ENCODE measurements around the gene TIAM1. TPM values are rescaled to one million over a fixed set of nuclear protein-coding genes. Genes with fewer than 3 reads are reported as not detected.

TIAM1 gene
- total RNA-seq, 1 donor from 2014 or later, result 2.7 TPM

DNA sequence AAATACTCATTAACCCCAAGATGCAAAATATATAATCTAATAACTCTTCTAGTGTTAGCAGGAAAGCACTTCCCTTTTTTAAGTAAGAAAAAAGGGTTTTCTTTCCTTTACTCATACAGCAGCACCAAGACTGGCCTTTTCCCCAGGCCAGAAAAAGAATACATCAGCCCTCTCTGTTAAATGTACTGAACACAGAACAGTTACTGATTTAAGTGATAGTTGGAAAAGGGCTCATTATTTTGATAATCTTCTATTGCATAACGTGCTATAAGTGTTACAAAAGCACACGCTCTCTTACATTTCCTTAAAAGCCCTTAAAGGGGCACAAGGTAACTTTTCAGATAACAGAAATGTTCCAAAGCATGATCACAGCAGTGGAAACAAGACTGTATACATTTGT lies 142.9 kb downstream of the TIAM1 start:
- Histone ChIP-seq H3K9me3 (no peaks in the 10 kb centered on the region), H3K4me1 (no peaks in the 10 kb centered on the region), H3K4me3 (no peak overlapping the region), H3K27me3 (no peaks in the 10 kb centered on the region), H3K27ac (peak overlapping the region; percentile 53), H3K36me3 (no peaks in the 10 kb centered on the region)
- no peak for DNase-seq (ENCODE audit: low spot score in 2 of 2)
- intact Hi-C loops (cut with DNase I), result loop anchor here (10.0 kb wide), 1 partner anchor 534 kb away; the partner anchor contains the start of gene SCAF4
- TF ChIP-seq, protein P1, sequence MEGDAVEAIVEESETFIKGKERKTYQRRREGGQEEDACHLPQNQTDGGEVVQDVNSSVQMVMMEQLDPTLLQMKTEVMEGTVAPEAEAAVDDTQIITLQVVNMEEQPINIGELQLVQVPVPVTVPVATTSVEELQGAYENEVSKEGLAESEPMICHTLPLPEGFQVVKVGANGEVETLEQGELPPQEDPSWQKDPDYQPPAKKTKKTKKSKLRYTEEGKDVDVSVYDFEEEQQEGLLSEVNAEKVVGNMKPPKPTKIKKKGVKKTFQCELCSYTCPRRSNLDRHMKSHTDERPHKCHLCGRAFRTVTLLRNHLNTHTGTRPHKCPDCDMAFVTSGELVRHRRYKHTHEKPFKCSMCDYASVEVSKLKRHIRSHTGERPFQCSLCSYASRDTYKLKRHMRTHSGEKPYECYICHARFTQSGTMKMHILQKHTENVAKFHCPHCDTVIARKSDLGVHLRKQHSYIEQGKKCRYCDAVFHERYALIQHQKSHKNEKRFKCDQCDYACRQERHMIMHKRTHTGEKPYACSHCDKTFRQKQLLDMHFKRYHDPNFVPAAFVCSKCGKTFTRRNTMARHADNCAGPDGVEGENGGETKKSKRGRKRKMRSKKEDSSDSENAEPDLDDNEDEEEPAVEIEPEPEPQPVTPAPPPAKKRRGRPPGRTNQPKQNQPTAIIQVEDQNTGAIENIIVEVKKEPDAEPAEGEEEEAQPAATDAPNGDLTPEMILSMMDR (IDR thresholded peaks at IDR 0.05), result no peak

DNA sequence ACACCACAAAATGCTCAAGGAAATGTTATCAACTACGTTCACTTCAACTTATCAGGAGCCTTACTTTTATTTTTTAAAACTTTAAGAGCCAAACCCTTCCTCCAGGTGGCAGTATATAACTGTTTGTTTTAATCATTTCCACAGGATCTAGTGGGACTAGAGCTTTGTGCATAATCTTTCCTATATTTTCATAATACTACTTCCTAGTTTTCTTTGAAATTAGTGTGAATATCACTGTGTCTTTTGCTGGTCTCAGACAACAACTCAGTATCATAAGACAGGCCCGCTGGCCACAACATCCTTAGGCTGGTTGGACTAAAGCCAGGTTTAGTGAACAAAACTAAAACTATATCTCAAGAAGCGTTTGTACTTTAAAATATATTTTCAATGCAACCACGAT lies 145.5 kb downstream of the TIAM1 start:
- Histone ChIP-seq H3K27ac (no peak overlapping the region), H3K9me3 (no peaks in the 10 kb centered on the region), H3K27me3 (no peaks in the 10 kb centered on the region), H3K4me1 (no peaks in the 10 kb centered on the region), H3K36me3 (no peaks in the 10 kb centered on the region), H3K4me3 (no peak overlapping the region)
- intact Hi-C loops (cut with DNase I), result loop anchor here (2.0 kb wide), 2 partner anchors 382 to 406 kb away; no protein-coding TSS in a partner anchor
- TF ChIP-seq, protein P1 (IDR thresholded peaks at IDR 0.05), result peak; percentile 32 to 52 (median 49)
- no peak for DNase-seq (ENCODE audit: low spot score in 2 of 2)

DNA sequence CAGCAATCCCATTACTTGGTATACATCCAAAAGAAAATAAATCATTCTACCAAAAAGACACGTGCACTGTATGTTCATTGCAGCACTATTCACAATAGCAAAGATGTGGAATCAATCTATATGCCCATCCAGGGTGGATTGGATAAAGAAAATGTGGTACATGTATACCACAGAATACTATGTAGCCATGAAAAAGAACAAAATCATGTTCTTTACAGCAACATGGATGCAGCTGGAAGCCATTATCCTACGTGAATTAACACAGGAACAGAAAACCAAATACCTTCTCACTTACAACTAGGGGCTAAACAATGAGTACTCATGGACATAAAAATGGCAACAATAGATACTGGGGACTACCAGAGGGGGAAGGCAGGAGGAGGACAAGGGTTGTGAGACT lies 147.3 kb downstream of the TIAM1 start:
- intact Hi-C loops (cut with DNase I), result no loop called here
- no peaks in the 10 kb centered on the region for H3K9me3 ChIP-seq

DNA sequence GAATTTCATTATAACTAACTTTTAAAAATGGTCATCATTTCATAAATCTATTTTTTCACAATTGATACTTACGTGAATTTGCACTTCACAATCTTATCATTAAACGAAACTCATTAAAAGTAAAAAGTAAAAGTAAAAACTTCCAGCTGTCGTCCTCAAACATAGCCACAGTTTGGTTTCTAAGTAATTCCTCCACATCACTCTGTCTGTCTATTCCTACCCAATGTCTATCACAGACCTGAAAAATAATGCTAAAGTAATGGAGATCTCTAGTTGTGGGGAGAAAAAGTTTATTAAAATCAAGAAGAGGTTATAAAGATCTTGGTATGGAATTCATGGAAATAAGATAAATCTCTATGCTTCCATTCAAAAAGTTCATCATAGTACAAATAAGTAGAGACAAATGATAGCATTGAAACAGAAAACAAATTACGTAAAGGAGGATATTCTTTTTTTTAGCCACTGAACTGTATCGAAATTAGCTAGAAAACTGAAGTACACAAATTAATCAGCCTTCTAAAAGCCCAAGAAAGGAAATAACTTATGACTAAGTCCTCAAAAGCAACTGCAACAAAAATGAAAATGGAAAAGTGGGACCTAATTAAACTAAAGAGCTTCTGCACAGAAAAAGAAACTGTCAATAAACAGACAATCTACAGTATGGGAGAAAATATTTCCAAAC lies 148.6 kb downstream of the TIAM1 start:
- Histone ChIP-seq H3K27ac (no peak overlapping the region), H3K4me1 (no peaks in the 10 kb centered on the region), H3K9me3 (no peaks in the 10 kb centered on the region), H3K4me3 (no peak overlapping the region), H3K27me3 (no peaks in the 10 kb centered on the region), H3K36me3 (no peaks in the 10 kb centered on the region)
- TF ChIP-seq, protein P1 (IDR thresholded peaks at IDR 0.05), result no peak
- DNase-seq (ENCODE audit: low spot score in 2 of 2), result no peak
- intact Hi-C loops (cut with DNase I), result no loop called here

More for the DNA sequence above, 147.3 kb downstream of the TIAM1 start:
- TF ChIP-seq, protein P1 (IDR thresholded peaks at IDR 0.05), result no peak
- Histone ChIP-seq H3K4me3 (no peak overlapping the region), H3K27ac (no peak overlapping the region), H3K4me1 (no peaks in the 10 kb centered on the region), H3K27me3 (no peaks in the 10 kb centered on the region), H3K36me3 (no peaks in the 10 kb centered on the region)
- no peak for DNase-seq (ENCODE audit: low spot score in 2 of 2)

DNA sequence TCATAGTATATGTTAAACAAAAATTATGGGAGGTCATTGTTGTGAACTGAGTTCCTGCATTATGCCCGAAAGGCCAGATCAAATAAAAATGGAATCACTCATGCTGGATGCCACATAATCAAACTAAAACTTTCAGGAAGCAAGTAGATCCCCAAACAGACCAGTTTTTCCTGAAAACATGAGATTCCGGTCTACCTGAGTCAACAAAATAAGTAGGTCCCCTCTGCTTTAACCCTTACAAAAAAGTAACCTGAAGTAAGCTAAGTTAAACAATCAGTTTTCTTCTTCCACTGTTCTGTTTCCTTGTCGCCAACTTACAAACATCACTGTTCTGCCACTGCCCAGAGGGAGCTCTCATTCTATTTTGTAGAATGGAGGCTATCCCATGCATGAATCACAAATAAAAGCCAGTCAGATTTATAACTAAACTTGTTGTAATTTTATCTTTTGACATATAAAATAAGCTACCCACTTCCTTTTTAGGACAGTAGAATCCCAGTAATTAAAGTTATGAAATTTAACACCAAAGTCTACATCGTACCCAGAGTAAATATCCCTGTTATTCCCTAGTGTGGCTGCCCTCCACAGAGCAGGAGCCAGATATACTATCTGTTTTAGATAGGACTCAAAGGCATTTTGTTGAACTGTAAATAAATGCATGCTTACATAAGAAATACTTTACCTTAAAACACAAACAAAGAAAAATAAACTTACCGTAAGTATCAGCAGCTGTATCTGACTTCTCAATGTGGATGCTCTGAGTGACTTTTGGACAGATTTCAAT lies 149.4 kb downstream of the TIAM1 start:
- H3K27ac ChIP-seq, result no peak overlapping the region
- H3K4me1 ChIP-seq, result no peaks in the 10 kb centered on the region
- H3K4me3 ChIP-seq, result no peak overlapping the region
- no peaks in the 10 kb centered on the region for H3K36me3 ChIP-seq
- H3K27me3 ChIP-seq, result no peaks in the 10 kb centered on the region
- no peaks in the 10 kb centered on the region for H3K9me3 ChIP-seq
- no peak for DNase-seq (ENCODE audit: low spot score in 2 of 2)
- TF ChIP-seq, protein P1 (IDR thresholded peaks at IDR 0.05), result no peak
- intact Hi-C loops (cut with DNase I), result no loop called here

All from ascending aorta (tissue), 2 donors.